ENCODE data around the gene MBNL2. TPM values are rescaled to one million over a fixed set of nuclear protein-coding genes. Genes with fewer than 3 reads are reported as not detected.
A peak's percentile ranks its signal among the peaks of the same experiment; 100 is the strongest.

MBNL2 gene
- total RNA-seq, 1 donor: 21.8 TPM

GRCh38 chr13:97395447-97396136 lies 173.5 kb downstream of the MBNL2 start:
- DNase-seq (ENCODE audit: low read depth in 2 of 3, low spot score in 2 of 3): no peak

GRCh38 chr13:97397267-97397666 lies 175.1 kb downstream of the MBNL2 start:
- no peak for DNase-seq (ENCODE audit: low read depth in 2 of 3, low spot score in 2 of 3)

GRCh38 chr13:97401421-97401820 lies 179.3 kb downstream of the MBNL2 start:
- no peak for DNase-seq (ENCODE audit: low read depth in 2 of 3, low spot score in 2 of 3)

GRCh38 chr13:97403893-97404750 lies 182.0 kb downstream of the MBNL2 start:
- no peak for DNase-seq (ENCODE audit: low read depth in 2 of 3, low spot score in 2 of 3)

- no peak for DNase-seq (ENCODE audit: low read depth in 2 of 3, low spot score in 2 of 3)
Measured at GRCh38 chr13:97407540-97407939, 185.4 kb downstream of the MBNL2 start.

- DNase-seq (ENCODE audit: low read depth in 2 of 3, low spot score in 2 of 3): no peak
Measured at GRCh38 chr13:97408938-97409337, 186.8 kb downstream of the MBNL2 start.

GRCh38 chr13:97411984-97412383 lies 189.9 kb downstream of the MBNL2 start:
- DNase-seq (ENCODE audit: low read depth in 2 of 3, low spot score in 2 of 3): no peak

- peak in 2 of 3 donors; percentile 7 to 15 for DNase-seq (ENCODE audit: low read depth in 2 of 3, low spot score in 2 of 3)
Measured at GRCh38 chr13:97413694-97414093, 191.6 kb downstream of the MBNL2 start.

GRCh38 chr13:97414392-97414791 lies 192.3 kb downstream of the MBNL2 start:
- no peak for DNase-seq (ENCODE audit: low read depth in 2 of 3, low spot score in 2 of 3)

GRCh38 chr13:97417698-97418097 lies 195.6 kb downstream of the MBNL2 start:
- DNase-seq (ENCODE audit: low read depth in 2 of 3, low spot score in 2 of 3): no peak

- DNase-seq (ENCODE audit: low read depth in 2 of 3, low spot score in 2 of 3): no peak
Measured at GRCh38 chr13:97422118-97423054, 200.3 kb downstream of the MBNL2 start.

GRCh38 chr13:97423300-97424045 lies 201.3 kb downstream of the MBNL2 start:
- no peak for DNase-seq (ENCODE audit: low read depth in 2 of 3, low spot score in 2 of 3)

- DNase-seq (ENCODE audit: low read depth in 2 of 3, low spot score in 2 of 3): no peak
Measured at GRCh38 chr13:97425590-97425989, 203.5 kb downstream of the MBNL2 start.

GRCh38 chr13:97426695-97427094 lies 204.6 kb downstream of the MBNL2 start:
- no peak for DNase-seq (ENCODE audit: low read depth in 2 of 3, low spot score in 2 of 3)

GRCh38 chr13:97429681-97430081 lies 207.5 kb downstream of the MBNL2 start:
- DNase-seq (ENCODE audit: low read depth in 2 of 3, low spot score in 2 of 3): no peak

- DNase-seq (ENCODE audit: low read depth in 2 of 3, low spot score in 2 of 3): no peak
Measured at GRCh38 chr13:97430296-97430695, 208.2 kb downstream of the MBNL2 start.

GRCh38 chr13:97431171-97431764 lies 209.1 kb downstream of the MBNL2 start:
- no peak for DNase-seq (ENCODE audit: low read depth in 2 of 3, low spot score in 2 of 3)

GRCh38 chr13:97432232-97432916 lies 210.2 kb downstream of the MBNL2 start:
- peak; percentile 1 to 5 (median 3) for DNase-seq (ENCODE audit: low read depth in 2 of 3, low spot score in 2 of 3)
